CMK (cell line): ENCODE results near the gene SPACA6.

ENCODE experiments used
- DNase-seq: peaks from one replicate; pipeline ENCODE4 v3.0.0-alpha.2; 2010; ENCODE audit warnings: low read depth

The SPACA6 gene

GRCh38 chr19:51688671-51689571, 4.2 kb upstream of the SPACA6 start:
- DNase-seq = peak; percentile 72

GRCh38 chr19:51689751-51690453, 3.2 kb upstream of the SPACA6 start:
- no peak for DNase-seq

- DNase-seq = peak; percentile 91
These were observed 2.6 kb upstream of the SPACA6 start for GRCh38 chr19:51690454-51691073.

- no peak for DNase-seq
These were observed 2.0 kb upstream of the SPACA6 start for GRCh38 chr19:51691074-51691583.

GRCh38 chr19:51691584-51692428, 1.3 kb upstream of the SPACA6 start:
- DNase-seq = no peak

GRCh38 chr19:51692468-51692867, 662 bp upstream of the SPACA6 start:
- DNase-seq = no peak

- DNase-seq = no peak
These were observed 689 bp downstream of the SPACA6 start for GRCh38 chr19:51693819-51694218.

- no peak for DNase-seq
These were observed 1.4 kb downstream of the SPACA6 start for GRCh38 chr19:51694318-51695085.

GRCh38 chr19:51695088-51695487, 2.0 kb downstream of the SPACA6 start:
- DNase-seq = no peak

GRCh38 chr19:51695702-51696315, 2.7 kb downstream of the SPACA6 start:
- no peak for DNase-seq

GRCh38 chr19:51696606-51697005, 3.5 kb downstream of the SPACA6 start:
- DNase-seq = no peak

- DNase-seq = no peak
These were observed 4.1 kb downstream of the SPACA6 start for GRCh38 chr19:51697169-51697776.

- DNase-seq = no peak
These were observed 5.2 kb downstream of the SPACA6 start for GRCh38 chr19:51698296-51698695.

- DNase-seq = no peak
These were observed 6.0 kb downstream of the SPACA6 start for GRCh38 chr19:51699170-51699569.

GRCh38 chr19:51701468-51702100, 8.5 kb downstream of the SPACA6 start:
- DNase-seq = no peak

GRCh38 chr19:51702103-51702824, 9.1 kb downstream of the SPACA6 start:
- no peak for DNase-seq

GRCh38 chr19:51702825-51703574, 9.9 kb downstream of the SPACA6 start:
- no peak for DNase-seq
